GM12891 (cell line): Measurements from ENCODE around the gene WDCP.
"Not testable (repeated sequence)": the region's sequence is repeated elsewhere in the genome, so short reads cannot be mapped to it uniquely, and the experiment has no call there.

Experiments used
- POLR2A ChIP-seq: IDR thresholded peaks from 2 replicates; pipeline ENCODE4 v1.6.1; 2011; ENCODE audit warnings: low read depth, low read length, control low read depth
- POLR2AphosphoS5 ChIP-seq: IDR thresholded peaks from 2 replicates; pipeline ENCODE4 v1.6.1; 2011; ENCODE audit warnings: low read depth, low read length, control low read depth
- SPI1 ChIP-seq: IDR thresholded peaks from 2 replicates; pipeline ENCODE4 v1.6.1; 2011; ENCODE audit warnings: low read depth, low read length, control low read depth
- TAF1 ChIP-seq: IDR thresholded peaks from 2 replicates; pipeline ENCODE4 v1.6.1; 2011; ENCODE audit warnings: low read depth, low read length, control low read depth

- not testable (repeated sequence) for TF ChIP-seq POLR2A, POLR2AphosphoS5, SPI1, TAF1
These were observed 4.1 kb downstream of the WDCP start for GRCh38 chr2:24043133-24043532.
